Transverse colon (tissue), 4 donors: ENCODE data around the gene QRFP. TPM values are rescaled to one million over a fixed set of nuclear protein-coding genes. Genes with fewer than 3 reads are reported as not detected.

Source experiments
- DNase-seq: peaks from one replicate; pipeline ENCODE4 v3.0.0-alpha.2; 2019
- H3K27ac ChIP-seq, 4 donors: fragments of 200-600 bp; sonication (generic); 2 replicates each; pipeline ENCODE4 v1.5.1; 2016 to 2018; ENCODE audit warnings: inconsistent platforms in 4 of 4
- H3K27me3 ChIP-seq: fragments of 200-600 bp; sonication (generic); 2 replicates; pipeline ENCODE4 v1.5.1; 2017; ENCODE audit warnings: inconsistent platforms
- H3K36me3 ChIP-seq, 4 donors: fragments of 200-600 bp; sonication (generic); 2 replicates each; pipeline ENCODE4 v1.5.1; 2017 to 2019; ENCODE audit warnings: inconsistent platforms in 4 of 4
- H3K4me1 ChIP-seq, 4 donors: fragments of 200-600 bp; sonication (generic); 2 replicates each; pipeline ENCODE4 v1.5.1; 2017 to 2020; ENCODE audit warnings: inconsistent platforms in 4 of 4
- H3K4me3 ChIP-seq, 4 donors: fragments of 200-600 bp; sonication (generic); 1 replicate in 1 of 4; 2 replicates in 3 of 4; pipeline versions ENCODE4 v1.5.1 to v1.6.1; 2017 to 2019; ENCODE audit warnings: inconsistent platforms in 4 of 4
- H3K9me3 ChIP-seq, 2 donors: fragments of 200-600 bp; sonication (generic); 2 replicates each; pipeline ENCODE4 v1.5.1; 2017 to 2019; ENCODE audit warnings: inconsistent platforms in 2 of 2
- EP300 ChIP-seq: sonication (generic); formaldehyde crosslinking; IDR thresholded peaks from one replicate; pipeline ENCODE4 v1.6.1; 2017; ENCODE audit warnings: antibody characterized with exemption, low read depth
- POLR2A ChIP-seq: fragments of 450-650 bp; IDR thresholded peaks from one replicate; pipeline ENCODE4 v1.6.1; 2016; ENCODE audit warnings: antibody characterized with exemption, mild to moderate bottlenecking, moderate library complexity
- POLR2AphosphoS5 ChIP-seq, 3 donors: sonication (generic); formaldehyde crosslinking; IDR thresholded peaks; one replicate each; pipeline ENCODE4 v1.6.1; 2016; ENCODE audit warnings: antibody characterized with exemption in 3 of 3
- WGBS, 2 donors: methylation state at CpG; one replicate each; pipeline ENCODE4 v1.1.5; 2018; ENCODE audit warnings: low coverage in 1 of 2; 5-methylcytosine and 5-hydroxymethylcytosine counted together
- in situ Hi-C, 4 donors: fragments of 200-750 bp; cut with MboI; loops; one replicate each; pipeline versions ENCODE4 v1.15.0 to v1.15.1; 2017; ENCODE audit warnings: low sequenced_read_pairs in 3 of 4, low pct_ligation_motif_present in 1 of 4, low pct_unique_long_range_greater_than_20kb in 1 of 4
- intact Hi-C: fragments of 100-400 bp; cut with DNase I; formaldehyde crosslinking; loops from one replicate; pipeline ENCODE4 v1.15.1; 2023; ENCODE audit warnings: low total_unique reads
- total RNA-seq, 4 donors: library from RNA; depleted of rRNA; stranded (reverse); fragments of >200 nt; gene quantifications; one replicate each; pipeline ENCODE4 v1.1.0, GENCODE V29; 2016
- TF ChIP-seq, protein P1 (sequence below), 5 experiments: fragments of 200-600 bp in 3 of 5; fragments of 450-650 bp in 2 of 5; sonication (generic) in 3 of 5; IDR thresholded peaks; 1 replicate in 2 of 5; 2 replicates in 3 of 5; pipeline ENCODE4 v1.5.1; 2016 to 2017; ENCODE audit warnings: antibody characterized with exemption in 5 of 5, inconsistent platforms in 3 of 5, mild to moderate bottlenecking in 2 of 5, moderate library complexity in 1 of 5

QRFP gene
- total RNA-seq, 4 donors from 2014 or later, result not detected

DNA sequence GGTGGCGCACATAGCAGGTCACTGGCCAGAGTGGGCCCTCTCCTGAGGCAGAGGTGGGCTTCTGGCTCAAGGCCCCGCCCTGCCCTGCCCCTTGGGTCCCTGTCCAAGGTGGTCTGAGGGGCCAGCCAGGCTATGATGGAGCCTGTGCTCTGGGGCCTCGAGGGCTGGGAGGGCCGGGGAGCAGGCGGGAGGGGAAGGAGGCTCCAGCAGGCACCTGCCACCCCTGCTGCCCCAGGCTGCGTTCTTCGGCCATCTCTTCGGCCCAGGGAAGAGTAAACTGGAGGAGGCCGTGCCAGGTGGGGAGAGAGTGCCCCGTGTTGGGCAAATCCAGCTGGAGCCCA is 27.8 kb upstream of the QRFP start:
- intact Hi-C loops (no loop called here), in situ Hi-C loops (no loop called here)
- WGBS, 2 donors, result 77% methylated on average over 7 of the region's 10 CpGs; no CpG with 5 or more reads in 1 of the 2 donors
- Histone ChIP-seq H3K27me3 (peaks cover 43% of the 10 kb centered on the region), H3K36me3 (no peaks in the 10 kb centered on the region), H3K27ac (no peak overlapping the region), H3K4me3 (no peak overlapping the region), H3K4me1 (peaks cover 0 to 9% (median 4%) of the 10 kb centered on the region in 4 donors), H3K9me3 (no peaks in the 10 kb centered on the region)
- DNase-seq, result no peak
- TF ChIP-seq POLR2A, result no peak
- TF ChIP-seq, protein P1, sequence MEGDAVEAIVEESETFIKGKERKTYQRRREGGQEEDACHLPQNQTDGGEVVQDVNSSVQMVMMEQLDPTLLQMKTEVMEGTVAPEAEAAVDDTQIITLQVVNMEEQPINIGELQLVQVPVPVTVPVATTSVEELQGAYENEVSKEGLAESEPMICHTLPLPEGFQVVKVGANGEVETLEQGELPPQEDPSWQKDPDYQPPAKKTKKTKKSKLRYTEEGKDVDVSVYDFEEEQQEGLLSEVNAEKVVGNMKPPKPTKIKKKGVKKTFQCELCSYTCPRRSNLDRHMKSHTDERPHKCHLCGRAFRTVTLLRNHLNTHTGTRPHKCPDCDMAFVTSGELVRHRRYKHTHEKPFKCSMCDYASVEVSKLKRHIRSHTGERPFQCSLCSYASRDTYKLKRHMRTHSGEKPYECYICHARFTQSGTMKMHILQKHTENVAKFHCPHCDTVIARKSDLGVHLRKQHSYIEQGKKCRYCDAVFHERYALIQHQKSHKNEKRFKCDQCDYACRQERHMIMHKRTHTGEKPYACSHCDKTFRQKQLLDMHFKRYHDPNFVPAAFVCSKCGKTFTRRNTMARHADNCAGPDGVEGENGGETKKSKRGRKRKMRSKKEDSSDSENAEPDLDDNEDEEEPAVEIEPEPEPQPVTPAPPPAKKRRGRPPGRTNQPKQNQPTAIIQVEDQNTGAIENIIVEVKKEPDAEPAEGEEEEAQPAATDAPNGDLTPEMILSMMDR (IDR thresholded peaks at IDR 0.05), result no peak
- no peak for TF ChIP-seq EP300
- TF ChIP-seq POLR2AphosphoS5 (IDR thresholded peaks at IDR 0.05), result no peak

DNA sequence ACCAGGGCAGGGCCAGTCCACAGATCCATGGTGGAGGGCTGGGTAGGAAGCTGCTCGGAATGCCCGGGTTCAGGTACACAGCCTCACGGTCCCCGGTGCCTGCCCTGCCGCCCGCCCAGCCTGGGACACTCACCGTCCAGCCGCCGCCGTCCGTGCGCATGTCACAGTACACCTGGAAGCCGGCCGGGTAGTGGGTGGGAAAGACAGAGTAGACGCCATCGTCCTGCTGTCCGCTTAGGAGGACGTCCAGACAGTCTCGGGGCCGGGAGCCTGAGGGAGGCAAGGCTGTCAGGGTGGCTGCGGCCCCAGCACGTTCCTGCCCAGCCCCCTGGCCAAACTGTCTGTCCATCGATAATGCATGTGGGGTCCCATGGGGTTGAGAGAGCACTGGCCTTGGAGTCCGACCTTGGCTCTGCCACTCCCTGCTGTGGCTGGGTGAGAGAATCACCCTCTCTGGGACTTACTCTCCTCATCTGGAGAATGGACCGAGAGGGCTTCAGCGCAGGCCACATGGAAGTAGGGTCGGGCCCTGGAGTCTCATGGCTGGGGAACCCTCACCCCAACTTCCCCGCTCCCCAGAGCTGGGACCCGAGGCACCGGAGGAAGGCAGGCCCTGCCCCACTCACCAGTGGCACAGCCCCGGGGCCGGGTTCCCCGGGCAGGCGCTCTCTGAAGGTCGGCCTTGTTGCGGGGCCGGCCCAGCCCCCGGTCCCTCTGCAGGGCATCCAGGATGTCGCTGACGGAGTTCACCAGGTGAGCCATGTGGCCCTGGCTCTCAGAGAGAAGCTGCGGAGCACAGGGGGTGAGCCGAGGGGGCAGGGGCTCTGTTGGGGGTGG is 27.2 kb upstream of the QRFP start:
- Histone ChIP-seq H3K27ac (no peak overlapping the region), H3K4me1 (peaks cover 0 to 8% (median 4%) of the 10 kb centered on the region in 4 donors), H3K36me3 (no peaks in the 10 kb centered on the region), H3K4me3 (no peak overlapping the region), H3K27me3 (peaks cover 49% of the 10 kb centered on the region), H3K9me3 (no peaks in the 10 kb centered on the region)
- WGBS, 2 donors, result 91% methylated on average over 39 of the region's 42 CpGs; no CpG with 5 or more reads in 1 of the 2 donors
- in situ Hi-C loops, result no loop called here
- intact Hi-C loops, result no loop called here
- no peak for DNase-seq
- TF ChIP-seq POLR2A, result no peak
- no peak for TF ChIP-seq POLR2AphosphoS5 (IDR thresholded peaks at IDR 0.05)
- TF ChIP-seq, protein P1 (IDR thresholded peaks at IDR 0.05), result no peak
- no peak for TF ChIP-seq EP300

GRCh38 chr9:130922893-130923610 is 26.4 kb upstream of the QRFP start:
- DNase-seq, result no peak
- Histone ChIP-seq H3K4me1 (peaks cover 0 to under 1% (median 0%) of the 10 kb centered on the region in 4 donors), H3K9me3 (no peaks in the 10 kb centered on the region), H3K27ac (no peak overlapping the region), H3K4me3 (no peak overlapping the region), H3K27me3 (peaks cover 57% of the 10 kb centered on the region), H3K36me3 (no peaks in the 10 kb centered on the region)
- TF ChIP-seq POLR2A (no peak), POLR2AphosphoS5 (IDR thresholded peaks at IDR 0.05) (no peak), EP300 (no peak)
- TF ChIP-seq, protein P1 (IDR thresholded peaks at IDR 0.05), result no peak
- in situ Hi-C loops (no loop called here), intact Hi-C loops (no loop called here)
- 86 to 100% methylated on average over 1 to 15 of the region's 16 CpGs for WGBS, 2 donors

GRCh38 chr9:130921989-130922892 is 25.6 kb upstream of the QRFP start:
- DNase-seq, result no peak
- peaks cover 60% of the 10 kb centered on the region for H3K27me3 ChIP-seq

More at GRCh38 chr9:130921989-130922892, 25.6 kb upstream of the QRFP start:
- Histone ChIP-seq H3K4me3 (no peak overlapping the region), H3K27ac (no peak overlapping the region), H3K36me3 (no peaks in the 10 kb centered on the region), H3K9me3 (no peaks in the 10 kb centered on the region), H3K4me1 (no peaks in the 10 kb centered on the region)
- no peak for TF ChIP-seq POLR2A
- TF ChIP-seq, protein P1 (IDR thresholded peaks at IDR 0.05), result no peak
- TF ChIP-seq POLR2AphosphoS5 (IDR thresholded peaks at IDR 0.05), result no peak
- TF ChIP-seq EP300, result no peak
- in situ Hi-C loops (no loop called here), intact Hi-C loops (no loop called here)
- 82 to 84% methylated on average over 8 to 31 of the region's 31 CpGs for WGBS, 2 donors
